HG02970 (cell line): Measurements from ENCODE around the gene U2AF2.
A peak's percentile ranks its signal among the peaks of the same experiment; 100 is the strongest.

ENCODE experiments used
- ATAC-seq: cut with Tn5 transposase; IDR thresholded peaks from one replicate; pipeline ENCODE4 v1.9.1; 2021; ENCODE audit warnings: mild to moderate bottlenecking, moderate library complexity, moderate number of reproducible peaks; ENCODE audit not compliant: unreplicated experiment, low FRiP score

The U2AF2 gene

GRCh38 chr19:55621205-55621672 is 33.6 kb upstream of the U2AF2 start:
- ATAC-seq: no peak

GRCh38 chr19:55621673-55622231 is 33.1 kb upstream of the U2AF2 start:
- no peak for ATAC-seq

GRCh38 chr19:55622242-55622969 is 32.4 kb upstream of the U2AF2 start:
- ATAC-seq: no peak

- no peak for ATAC-seq
Observed at GRCh38 chr19:55623130-55623529, 31.7 kb upstream of the U2AF2 start.

GRCh38 chr19:55623561-55623960 is 31.3 kb upstream of the U2AF2 start:
- ATAC-seq: no peak

GRCh38 chr19:55624109-55625003 is 30.5 kb upstream of the U2AF2 start, which contains the start of gene ZNF784:
Gene ZNF784 (minus strand): TSS chr19:55624566. CDS start chr19:55624561, 5 bp downstream.
- peak; percentile 59 for ATAC-seq

- ATAC-seq: no peak
Observed at GRCh38 chr19:55625004-55625326, 29.9 kb upstream of the U2AF2 start.

- ATAC-seq: no peak
Observed at GRCh38 chr19:55626350-55626749, 28.5 kb upstream of the U2AF2 start.

GRCh38 chr19:55632463-55632834 is 22.4 kb upstream of the U2AF2 start:
- ATAC-seq: peak; percentile 45

GRCh38 chr19:55633861-55634260 is 21.0 kb upstream of the U2AF2 start:
- ATAC-seq: no peak

- no peak for ATAC-seq
Observed at GRCh38 chr19:55635334-55635717, 19.5 kb upstream of the U2AF2 start.

- no peak for ATAC-seq
Observed at GRCh38 chr19:55635856-55636440, 18.9 kb upstream of the U2AF2 start.

GRCh38 chr19:55636723-55637122 is 18.1 kb upstream of the U2AF2 start:
- no peak for ATAC-seq

GRCh38 chr19:55637534-55637933 is 17.3 kb upstream of the U2AF2 start:
- ATAC-seq: no peak

- no peak for ATAC-seq
Observed at GRCh38 chr19:55638864-55639359, 15.9 kb upstream of the U2AF2 start.

- ATAC-seq: no peak
Observed at GRCh38 chr19:55640043-55640576, 14.7 kb upstream of the U2AF2 start.

- ATAC-seq: peak; percentile 35
Observed at GRCh38 chr19:55640577-55641425, 14.0 kb upstream of the U2AF2 start, which contains the start of gene ZNF580. Gene ZNF580 (plus strand): TSS chr19:55641002. CDS start chr19:55642509, 1,507 bp downstream.

GRCh38 chr19:55641426-55642152 is 13.2 kb upstream of the U2AF2 start:
- no peak for ATAC-seq
